Left lung (tissue), 10 donors: ENCODE measurements around the gene PROM2. TPM values are rescaled to one million over a fixed set of nuclear protein-coding genes. Genes with fewer than 3 reads are reported as not detected.

Experiments
- ATAC-seq: fragments of 200-7000 bp; cut with Tn5 transposase; one replicate; pipeline ENCODE4 v1.9.1; 2020; ENCODE audit warnings: moderate library complexity
- DNase-seq, 4 donors: peaks; one replicate each; pipeline ENCODE4 v3.0.0-alpha.2; 2013 to 2020
- H3K27ac ChIP-seq, 2 donors: fragments of 200-600 bp; sonication (generic) in 1 of 2; one replicate each; pipeline versions ENCODE4 v1.5.0 to v1.8.0; 2020 to 2021
- H3K27me3 ChIP-seq, 2 donors: fragments of 200-600 bp; sonication (generic) in 1 of 2; one replicate each; pipeline versions ENCODE4 v1.5.0 to v1.8.0; 2020 to 2021
- H3K36me3 ChIP-seq, 2 donors: fragments of 200-600 bp; sonication (generic) in 1 of 2; one replicate each; pipeline versions ENCODE4 v1.5.0 to v1.8.0; 2020 to 2021
- H3K4me1 ChIP-seq, 2 donors: fragments of 200-600 bp; one replicate each; pipeline ENCODE4 v1.8.0; 2021
- H3K4me3 ChIP-seq, 2 donors: fragments of 200-600 bp; sonication (generic) in 1 of 2; one replicate each; pipeline versions ENCODE4 v1.5.0 to v1.8.0; 2020 to 2021; ENCODE audit warnings: mild to moderate bottlenecking in 1 of 2
- H3K9me3 ChIP-seq, 2 donors: fragments of 200-600 bp; sonication (generic) in 1 of 2; one replicate each; pipeline versions ENCODE4 v1.5.0 to v1.8.0; 2020 to 2021
- intact Hi-C, 2 donors: fragments of 100-400 bp; cut with DNase I; formaldehyde crosslinking; loops; one replicate each; pipeline versions ENCODE4 v1.11.2 to v1.14.2; 2022
- polyA plus RNA-seq, 6 donors: library from polyadenylated mRNA; unstranded; fragments of 120-200 nt; gene quantifications; one replicate each; pipeline ENCODE4 v1.2.1, GENCODE V29; 2013; ENCODE audit not compliant: insufficient read length in 6 of 6
- total RNA-seq, 2 donors: library from RNA; stranded (reverse); fragmentation: NEBNext Ultra II Directional; extraction: Animal tissue kit (Norgen Biotek cat#: 25700); gene quantifications; one replicate each; pipeline ENCODE4 v1.2.1, GENCODE V29; 2021
- TF ChIP-seq, protein P1 (sequence below), 2 donors: fragments of 200-600 bp; sonication (generic) in 1 of 2; IDR thresholded peaks; one replicate each; pipeline versions ENCODE4 v1.5.0 to v1.8.0; 2021; ENCODE audit warnings: antibody characterized with exemption in 2 of 2
- donor health status: DM: no; HTN: yes; CAD: no.
- donor health status: DM: no; HTN: no; CAD: no.

The PROM2 gene
- total and polyA plus RNA-seq, 8 donors, result 5.6 to 16.4 (median 15.3) TPM

DNA sequence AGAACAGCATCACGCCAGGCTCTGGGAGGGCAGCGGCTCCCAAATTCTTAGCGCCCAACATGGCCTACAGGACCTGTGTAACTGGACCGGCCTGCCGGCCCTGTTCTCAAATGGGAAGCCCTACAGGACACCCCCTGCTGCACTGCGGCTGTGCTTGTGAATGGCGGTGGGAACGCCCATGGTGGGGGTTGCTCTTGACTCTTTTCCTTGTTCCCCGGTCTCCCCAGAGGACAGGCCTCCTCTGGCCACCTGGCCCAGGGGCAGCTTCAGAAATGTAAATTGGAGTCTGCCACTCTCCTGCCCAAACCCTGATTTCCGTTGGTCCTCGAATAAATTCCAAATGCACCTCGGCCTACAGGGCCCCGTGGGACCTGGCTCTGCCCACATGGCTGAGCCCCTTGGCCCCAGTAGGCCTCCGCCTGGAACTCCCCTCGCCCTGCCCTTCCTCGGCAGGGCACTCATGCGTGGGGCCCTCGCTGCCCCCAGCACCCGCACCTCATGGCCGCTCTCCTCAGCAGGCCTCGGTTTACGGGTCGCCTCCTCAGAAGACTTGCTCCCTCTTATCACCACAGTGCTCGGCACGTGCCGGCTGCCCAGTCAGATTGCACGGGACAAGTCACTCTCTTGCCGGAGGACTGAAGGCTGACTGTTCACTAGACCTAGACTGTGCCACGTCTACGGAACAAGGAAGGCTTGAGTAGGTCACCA, 52.3 kb downstream of the PROM2 start:
- Histone ChIP-seq H3K36me3 (no peaks in the 10 kb centered on the region), H3K27ac (no peak overlapping the region), H3K4me1 (no peaks in the 10 kb centered on the region), H3K4me3 (no peak overlapping the region), H3K9me3 (no peaks in the 10 kb centered on the region), H3K27me3 (no peaks in the 10 kb centered on the region)
- TF ChIP-seq, protein P1, sequence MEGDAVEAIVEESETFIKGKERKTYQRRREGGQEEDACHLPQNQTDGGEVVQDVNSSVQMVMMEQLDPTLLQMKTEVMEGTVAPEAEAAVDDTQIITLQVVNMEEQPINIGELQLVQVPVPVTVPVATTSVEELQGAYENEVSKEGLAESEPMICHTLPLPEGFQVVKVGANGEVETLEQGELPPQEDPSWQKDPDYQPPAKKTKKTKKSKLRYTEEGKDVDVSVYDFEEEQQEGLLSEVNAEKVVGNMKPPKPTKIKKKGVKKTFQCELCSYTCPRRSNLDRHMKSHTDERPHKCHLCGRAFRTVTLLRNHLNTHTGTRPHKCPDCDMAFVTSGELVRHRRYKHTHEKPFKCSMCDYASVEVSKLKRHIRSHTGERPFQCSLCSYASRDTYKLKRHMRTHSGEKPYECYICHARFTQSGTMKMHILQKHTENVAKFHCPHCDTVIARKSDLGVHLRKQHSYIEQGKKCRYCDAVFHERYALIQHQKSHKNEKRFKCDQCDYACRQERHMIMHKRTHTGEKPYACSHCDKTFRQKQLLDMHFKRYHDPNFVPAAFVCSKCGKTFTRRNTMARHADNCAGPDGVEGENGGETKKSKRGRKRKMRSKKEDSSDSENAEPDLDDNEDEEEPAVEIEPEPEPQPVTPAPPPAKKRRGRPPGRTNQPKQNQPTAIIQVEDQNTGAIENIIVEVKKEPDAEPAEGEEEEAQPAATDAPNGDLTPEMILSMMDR (IDR thresholded peaks at IDR 0.05), result no peak
- DNase-seq, result peak in 1 of 4 donors; percentile 79
- intact Hi-C loops, result no loop called here
- no peak for ATAC-seq

DNA sequence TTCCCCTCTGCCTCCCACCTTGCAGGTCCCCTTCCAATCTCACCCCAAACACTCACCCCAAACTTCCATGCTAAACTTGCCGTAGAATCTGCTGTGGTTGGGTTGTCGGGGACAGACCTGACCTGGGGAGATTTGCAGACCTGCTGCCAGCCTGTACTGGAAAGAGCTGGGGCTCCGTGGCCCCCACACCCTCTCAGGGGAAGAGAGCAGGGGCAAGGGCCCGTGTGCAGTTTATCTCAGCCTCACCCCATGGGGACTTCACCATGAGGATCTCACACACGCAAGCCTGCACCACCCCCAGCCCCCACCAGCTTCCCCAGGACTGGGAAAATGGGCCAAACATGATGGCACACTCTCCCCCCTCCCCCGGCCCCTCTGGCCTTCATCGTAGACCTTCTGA, 53.6 kb downstream of the PROM2 start:
- intact Hi-C loops, result no loop called here
- H3K4me1 ChIP-seq, result no peaks in the 10 kb centered on the region
- no peak for ATAC-seq

DNA sequence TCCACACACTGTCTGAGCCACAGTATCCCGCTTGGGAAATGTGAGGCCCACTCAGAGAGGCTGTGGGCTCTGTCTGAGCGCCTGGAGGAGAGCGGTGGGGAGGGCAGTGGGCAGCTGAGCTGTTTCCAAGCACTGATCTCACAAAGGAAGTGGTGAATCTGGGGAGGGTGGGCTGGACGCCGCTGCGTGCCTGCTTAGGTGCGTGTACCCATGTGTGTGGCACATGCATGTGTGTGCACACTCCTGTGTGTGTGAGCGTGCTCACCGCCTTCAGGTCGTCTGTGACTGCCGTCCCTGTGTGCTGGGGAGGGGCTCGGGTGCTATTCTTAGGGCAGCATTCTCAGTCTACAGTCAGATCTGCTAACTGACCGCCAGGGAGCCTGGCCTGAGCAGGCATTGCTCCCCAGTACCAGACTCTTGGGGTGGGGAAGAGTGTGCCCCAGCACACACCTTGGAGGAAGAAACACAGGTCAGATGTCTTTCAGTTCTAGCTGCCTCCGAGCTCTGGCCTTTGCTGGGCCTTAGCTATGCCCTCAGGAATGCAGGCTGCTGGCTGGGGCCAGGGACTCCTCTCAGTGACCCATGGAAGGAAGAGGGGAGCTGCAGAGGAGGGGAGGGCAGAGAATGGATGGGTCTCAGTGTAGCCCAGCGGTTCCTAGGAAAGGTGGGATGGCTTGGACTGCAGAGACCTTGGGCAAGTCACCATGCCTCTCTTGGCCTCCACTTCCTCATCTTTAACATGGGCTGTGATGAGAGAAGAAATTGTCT, 54.3 kb downstream of the PROM2 start:
- no peaks in the 10 kb centered on the region for H3K27me3 ChIP-seq

More for the DNA sequence above, 53.6 kb downstream of the PROM2 start:
- no peaks in the 10 kb centered on the region for H3K27me3 ChIP-seq
- peak in 1 of 4 donors; percentile 44 for DNase-seq
- TF ChIP-seq, protein P1 (IDR thresholded peaks at IDR 0.05), result no peak
- H3K27ac ChIP-seq, result no peak overlapping the region
- H3K36me3 ChIP-seq, result no peaks in the 10 kb centered on the region
- H3K9me3 ChIP-seq, result no peaks in the 10 kb centered on the region
- no peak overlapping the region for H3K4me3 ChIP-seq

DNA sequence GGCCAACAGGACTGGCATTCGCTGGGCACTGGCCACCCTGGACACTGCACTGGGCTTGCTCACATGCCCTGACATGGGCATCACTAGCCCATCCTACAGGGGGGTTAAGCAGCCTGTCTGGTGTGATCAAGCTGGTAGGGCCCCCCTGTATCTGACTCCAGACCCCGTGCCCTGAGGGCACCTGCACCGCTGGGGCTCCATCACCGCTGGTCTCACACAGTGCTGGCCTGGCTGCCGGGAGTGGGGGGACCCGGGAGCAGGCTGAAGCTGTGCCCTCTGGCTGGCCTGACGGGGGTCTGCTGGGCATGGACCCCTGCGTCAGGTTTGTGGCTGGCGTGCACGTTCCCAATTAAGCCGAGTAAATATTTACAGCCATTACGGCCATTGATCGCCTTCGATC, 55.2 kb downstream of the PROM2 start:
- TF ChIP-seq, protein P1 (IDR thresholded peaks at IDR 0.05), result no peak
- Histone ChIP-seq H3K4me1 (no peaks in the 10 kb centered on the region), H3K4me3 (no peak overlapping the region), H3K36me3 (no peaks in the 10 kb centered on the region), H3K9me3 (no peaks in the 10 kb centered on the region), H3K27ac (no peak overlapping the region), H3K27me3 (no peaks in the 10 kb centered on the region)
- intact Hi-C loops, result no loop called here
- peak in 1 of 4 donors; percentile 72 for DNase-seq
- ATAC-seq, result no peak

More for the DNA sequence above, 54.3 kb downstream of the PROM2 start:
- ATAC-seq (no peak), DNase-seq (peak in 1 of 4 donors; percentile 54)
- Histone ChIP-seq H3K36me3 (no peaks in the 10 kb centered on the region), H3K9me3 (no peaks in the 10 kb centered on the region), H3K4me1 (no peaks in the 10 kb centered on the region), H3K27ac (no peak overlapping the region), H3K4me3 (no peak overlapping the region)
- TF ChIP-seq, protein P1 (IDR thresholded peaks at IDR 0.05), result no peak
- intact Hi-C loops, result no loop called here
